NK-92 (cell line): Measurements from ENCODE around the gene WDR18.

Experiments used
- DNase-seq: peaks from one replicate; lab custom pipeline; 2025; ENCODE audit not compliant: unreplicated experiment; lab: John Stamatoyannopoulos, UW

WDR18 gene

DNA sequence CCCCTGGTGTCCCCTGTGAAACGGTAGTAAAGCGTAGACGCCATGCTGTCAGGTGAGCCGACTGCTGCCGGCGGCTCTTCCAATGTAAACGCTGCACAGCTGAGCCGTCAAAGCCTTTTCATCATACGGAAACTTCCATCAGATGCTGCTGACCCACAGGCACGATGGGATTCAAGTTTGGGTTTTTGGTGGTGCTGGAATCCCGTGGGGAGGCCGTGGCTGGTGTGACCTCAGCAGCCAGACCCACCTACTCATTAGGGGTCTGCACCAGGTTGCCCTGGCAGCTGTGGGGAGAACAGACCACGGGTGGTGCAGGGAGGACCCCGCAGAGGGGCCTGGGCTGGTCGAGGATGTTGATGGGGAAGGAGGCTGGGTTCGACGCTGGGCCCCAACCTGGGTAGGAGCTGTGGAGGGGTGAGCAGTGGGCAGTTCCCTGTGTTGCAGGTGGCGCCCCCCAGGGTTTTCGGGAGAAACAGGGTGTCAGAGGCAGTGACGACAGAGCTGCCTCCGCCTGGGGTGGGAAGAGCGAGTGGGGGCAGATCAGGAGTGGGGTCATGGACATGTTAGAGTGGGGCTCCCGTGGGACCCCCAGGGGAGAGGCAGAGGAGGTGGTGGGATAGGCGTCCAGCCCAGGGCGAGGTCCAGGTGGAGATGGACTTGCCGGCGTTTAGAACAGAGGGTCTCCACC is 22.7 kb downstream of the WDR18 start:
- no peak for DNase-seq

DNA sequence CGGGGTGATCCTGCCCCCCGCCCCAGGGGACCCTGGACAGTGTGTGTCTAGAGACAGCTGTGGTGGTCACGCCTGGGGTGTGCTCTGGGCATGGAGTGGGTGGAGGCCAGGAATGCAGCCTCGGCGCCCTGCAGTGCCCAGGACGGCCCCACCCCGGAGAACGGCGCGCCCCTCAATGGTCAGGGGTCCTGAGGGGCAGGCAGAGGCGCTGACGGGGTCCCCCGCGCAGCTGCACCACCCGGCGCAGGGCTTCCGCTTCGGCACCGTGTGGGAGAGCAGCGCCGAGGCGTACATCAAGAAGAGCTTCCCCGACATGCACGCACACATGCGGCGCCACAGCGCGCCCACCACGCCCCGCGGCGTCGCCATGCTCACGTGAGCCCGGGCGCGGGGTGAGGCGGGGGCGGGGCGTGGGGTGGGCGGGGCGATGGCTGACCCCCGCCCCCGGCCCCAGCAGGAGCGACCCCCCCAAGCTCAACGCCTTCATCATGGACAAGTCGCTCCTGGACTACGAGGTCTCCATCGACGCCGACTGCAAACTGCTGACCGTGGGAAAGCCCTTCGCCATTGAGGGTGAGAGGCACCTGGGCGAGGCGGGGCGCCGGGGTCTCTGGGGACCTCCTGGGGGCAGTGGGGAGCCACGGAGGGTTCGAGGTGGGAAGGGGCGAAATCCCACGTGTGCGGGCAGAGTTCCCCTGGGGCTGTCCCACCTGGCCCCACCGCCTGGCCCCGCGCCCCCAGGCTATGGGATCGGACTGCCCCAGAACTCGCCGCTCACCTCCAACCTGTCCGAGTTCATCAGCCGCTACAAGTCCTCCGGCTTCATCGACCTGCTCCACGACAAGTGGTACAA is 23.5 kb downstream of the WDR18 start:
- no peak for DNase-seq

DNA sequence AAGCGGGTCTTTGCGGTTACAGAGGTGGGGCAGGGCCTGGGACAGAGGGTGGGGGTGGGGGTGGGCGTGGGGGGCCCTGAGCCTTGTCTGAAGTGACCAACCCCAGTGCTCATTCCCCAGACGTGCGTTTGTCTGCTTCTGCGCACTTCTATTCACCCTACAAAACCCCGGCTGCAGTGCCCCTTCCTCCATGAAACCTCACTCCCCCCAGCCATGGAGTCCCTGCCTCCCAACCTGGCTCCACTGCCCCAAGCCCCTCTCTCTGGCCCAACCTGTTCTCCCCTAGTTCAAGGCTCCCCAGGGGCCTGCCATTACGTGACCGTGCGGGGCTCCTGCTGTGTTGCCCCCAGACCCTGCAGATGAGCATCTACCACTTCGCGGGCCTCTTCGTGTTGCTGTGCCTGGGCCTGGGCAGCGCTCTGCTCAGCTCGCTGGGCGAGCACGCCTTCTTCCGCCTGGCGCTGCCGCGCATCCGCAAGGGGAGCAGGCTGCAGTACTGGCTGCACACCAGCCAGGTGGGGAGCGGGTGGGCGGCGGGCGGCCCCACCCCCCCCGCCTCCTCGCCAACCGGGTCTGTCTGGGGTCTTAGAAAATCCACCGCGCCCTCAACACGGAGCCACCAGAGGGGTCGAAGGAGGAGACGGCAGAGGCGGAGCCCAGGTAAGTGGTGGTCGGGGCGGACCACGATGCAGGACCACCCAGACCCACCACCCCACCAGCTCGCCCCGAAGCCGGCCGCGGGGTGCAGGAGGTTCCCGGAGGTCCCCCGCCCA is 24.3 kb downstream of the WDR18 start:
- DNase-seq = no peak

DNA sequence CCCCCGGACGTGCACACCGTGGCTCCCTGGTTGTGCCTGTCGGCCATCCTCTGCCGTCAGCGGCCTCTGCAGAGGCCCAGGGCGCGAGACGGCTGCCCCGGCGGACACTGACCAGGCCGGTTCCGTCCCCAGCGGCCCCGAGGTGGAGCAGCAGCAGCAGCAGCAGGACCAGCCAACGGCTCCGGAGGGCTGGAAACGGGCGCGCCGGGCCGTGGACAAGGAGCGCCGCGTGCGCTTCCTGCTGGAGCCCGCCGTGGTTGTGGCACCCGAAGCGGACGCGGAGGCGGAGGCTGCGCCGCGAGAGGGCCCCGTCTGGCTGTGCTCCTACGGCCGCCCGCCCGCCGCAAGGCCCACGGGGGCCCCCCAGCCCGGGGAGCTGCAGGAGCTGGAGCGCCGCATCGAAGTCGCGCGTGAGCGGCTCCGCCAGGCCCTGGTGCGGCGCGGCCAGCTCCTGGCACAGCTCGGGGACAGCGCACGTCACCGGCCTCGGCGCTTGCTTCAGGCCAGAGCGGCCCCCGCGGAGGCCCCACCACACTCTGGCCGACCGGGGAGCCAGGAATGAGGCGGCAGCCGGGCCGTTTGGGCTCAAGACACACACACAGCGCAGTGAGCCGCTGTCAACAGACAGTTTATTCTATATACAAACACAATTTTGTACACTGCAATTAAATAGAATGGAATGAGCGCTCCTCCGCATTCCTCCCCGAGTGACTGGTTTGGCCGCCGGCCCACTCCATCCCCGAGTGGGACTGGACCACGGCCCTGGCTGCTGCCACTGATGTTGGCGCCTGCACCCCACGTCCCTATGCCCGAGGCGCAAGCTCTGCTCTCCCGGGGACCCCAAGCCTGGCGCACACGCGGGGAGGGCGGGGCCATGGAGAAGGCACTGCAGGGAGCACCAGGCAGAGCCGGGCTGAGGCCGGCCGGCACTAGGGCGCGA is 25.2 kb downstream of the WDR18 start:
- no peak for DNase-seq

DNA sequence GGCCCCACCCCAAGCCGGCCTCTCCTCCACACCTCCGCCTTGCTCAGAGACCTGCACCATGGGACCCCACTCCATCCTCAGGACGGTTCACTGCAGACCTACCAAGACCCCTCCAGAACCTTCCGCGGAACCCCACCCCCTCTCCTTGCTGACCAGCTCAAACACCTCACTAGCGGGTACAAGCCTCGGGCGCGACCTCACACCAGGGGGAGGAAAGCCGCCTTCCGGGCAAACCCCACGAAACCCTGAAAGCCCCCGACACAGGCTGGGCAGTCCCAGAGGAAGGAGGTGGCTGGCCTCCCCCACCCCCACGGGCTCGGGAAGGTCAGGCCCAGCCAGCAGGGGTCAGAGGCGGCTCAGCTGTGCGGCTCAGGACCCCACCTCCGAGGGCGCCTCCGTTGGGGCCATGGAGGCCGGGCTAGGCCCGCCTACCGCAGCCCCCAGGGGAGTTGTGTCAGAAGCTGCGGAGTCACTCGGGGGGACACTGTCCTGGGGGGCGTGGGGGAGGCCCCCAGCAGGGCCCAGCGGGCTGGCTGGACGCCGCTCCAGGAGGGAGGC is 25.9 kb downstream of the WDR18 start:
- no peak for DNase-seq

DNA sequence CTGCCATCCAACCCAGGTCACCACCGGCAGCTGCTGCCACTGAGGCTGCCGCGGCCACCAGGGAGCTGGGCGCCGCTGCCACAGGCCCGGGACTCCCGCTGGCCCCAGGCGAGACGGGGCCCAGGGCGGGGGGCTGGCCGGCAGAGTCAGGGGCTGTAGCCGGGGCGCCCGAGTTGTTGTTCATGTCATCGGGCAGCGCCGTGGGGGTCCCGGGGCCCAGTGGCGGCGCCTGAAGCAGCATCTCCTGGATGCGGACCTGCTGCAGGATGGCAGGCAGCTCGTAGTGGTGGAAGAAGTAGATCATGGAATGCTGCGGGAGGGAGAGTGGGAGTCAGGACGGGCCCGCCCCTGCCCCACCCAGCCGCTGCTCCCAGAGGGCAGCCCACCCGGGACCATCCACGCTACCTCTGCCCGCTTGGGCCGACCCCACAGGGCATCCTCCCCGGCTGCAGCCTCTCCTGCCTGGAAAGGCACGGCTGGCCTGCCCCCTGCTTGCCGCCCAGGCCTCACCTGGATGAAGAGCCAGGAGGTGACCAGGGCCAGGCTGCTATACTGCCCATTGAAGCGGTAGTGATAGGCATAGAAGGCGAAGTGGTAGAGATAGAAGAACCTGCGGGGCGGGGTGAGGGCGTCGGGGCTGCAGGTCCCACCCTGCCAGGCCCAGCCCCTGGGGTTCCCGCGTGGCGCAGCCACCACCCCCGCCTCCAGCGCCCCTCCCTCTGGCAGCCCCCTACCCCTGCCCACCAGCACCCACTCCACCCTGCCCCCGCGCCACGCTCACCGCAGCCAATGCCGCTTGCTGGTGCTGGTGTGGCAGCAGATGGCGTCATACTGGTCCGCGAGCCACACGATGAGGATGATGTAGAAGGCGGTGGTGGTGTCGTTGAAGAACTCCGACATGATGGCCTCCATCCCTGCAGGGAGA is 26.7 kb downstream of the WDR18 start:
- no peak for DNase-seq

DNA sequence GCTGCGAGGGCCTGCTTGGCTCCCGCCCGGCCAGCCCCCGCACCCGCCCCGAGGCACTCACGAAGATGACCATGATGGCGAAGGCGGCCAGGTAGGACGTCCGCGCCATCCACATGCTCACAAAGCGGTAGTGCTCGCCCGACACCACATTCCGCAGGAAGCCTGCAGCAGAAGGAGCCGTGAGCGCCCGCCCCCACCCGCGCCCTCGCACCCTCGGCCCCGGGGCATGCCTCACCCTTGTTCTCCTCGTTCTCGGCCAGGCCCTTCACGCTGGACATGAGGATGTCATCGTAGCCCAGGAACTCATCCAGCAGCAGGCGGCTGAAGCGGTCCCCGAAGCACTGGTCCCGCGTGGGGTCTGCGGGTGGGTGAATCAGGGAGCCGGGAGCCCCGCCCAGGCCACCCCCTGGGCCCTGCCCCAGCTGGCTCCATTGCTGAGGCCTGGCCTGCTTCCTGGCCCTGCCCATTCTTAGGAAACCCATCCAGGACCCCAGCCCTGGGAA is 27.7 kb downstream of the WDR18 start:
- no peak for DNase-seq

DNA sequence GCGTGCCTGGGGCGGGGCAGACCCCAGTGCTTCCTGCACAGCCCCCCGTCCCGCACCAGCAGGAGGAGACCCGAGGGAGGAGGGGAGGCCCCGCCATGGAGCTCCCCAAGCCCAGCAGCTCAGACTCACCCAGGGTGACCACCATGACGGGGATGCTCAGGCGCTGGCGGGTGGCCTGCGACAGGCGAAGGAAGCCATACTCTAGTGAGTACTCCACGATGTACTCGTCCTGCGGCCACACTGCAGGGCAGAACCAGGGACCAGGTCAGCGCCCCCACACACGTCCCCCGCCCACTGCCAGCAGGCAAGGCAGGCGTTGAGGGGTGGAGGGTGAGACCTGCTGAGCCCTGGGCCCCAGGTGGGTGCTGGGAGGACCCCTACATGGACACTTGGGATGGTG is 28.2 kb downstream of the WDR18 start:
- DNase-seq = no peak

DNA sequence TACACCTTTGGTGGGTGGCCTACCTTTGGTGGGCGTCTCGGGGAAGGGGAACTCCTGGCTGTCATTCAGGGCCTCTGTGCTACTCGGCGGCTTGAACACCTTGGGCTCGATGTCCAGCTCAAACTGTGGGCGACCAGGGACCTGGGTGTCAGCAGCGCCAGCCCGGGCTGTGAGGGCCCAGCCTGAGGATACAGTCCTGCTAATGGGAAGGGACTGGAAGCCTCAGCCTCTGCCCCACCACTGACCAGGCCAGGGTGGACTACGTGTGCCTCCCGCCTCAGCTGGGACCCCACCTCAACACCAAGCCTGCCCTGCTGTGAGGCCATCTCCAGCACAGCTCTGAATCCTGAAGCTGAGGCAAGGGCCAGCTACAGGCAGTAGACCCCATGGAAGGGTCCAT is 29.1 kb downstream of the WDR18 start:
- no peak for DNase-seq

DNA sequence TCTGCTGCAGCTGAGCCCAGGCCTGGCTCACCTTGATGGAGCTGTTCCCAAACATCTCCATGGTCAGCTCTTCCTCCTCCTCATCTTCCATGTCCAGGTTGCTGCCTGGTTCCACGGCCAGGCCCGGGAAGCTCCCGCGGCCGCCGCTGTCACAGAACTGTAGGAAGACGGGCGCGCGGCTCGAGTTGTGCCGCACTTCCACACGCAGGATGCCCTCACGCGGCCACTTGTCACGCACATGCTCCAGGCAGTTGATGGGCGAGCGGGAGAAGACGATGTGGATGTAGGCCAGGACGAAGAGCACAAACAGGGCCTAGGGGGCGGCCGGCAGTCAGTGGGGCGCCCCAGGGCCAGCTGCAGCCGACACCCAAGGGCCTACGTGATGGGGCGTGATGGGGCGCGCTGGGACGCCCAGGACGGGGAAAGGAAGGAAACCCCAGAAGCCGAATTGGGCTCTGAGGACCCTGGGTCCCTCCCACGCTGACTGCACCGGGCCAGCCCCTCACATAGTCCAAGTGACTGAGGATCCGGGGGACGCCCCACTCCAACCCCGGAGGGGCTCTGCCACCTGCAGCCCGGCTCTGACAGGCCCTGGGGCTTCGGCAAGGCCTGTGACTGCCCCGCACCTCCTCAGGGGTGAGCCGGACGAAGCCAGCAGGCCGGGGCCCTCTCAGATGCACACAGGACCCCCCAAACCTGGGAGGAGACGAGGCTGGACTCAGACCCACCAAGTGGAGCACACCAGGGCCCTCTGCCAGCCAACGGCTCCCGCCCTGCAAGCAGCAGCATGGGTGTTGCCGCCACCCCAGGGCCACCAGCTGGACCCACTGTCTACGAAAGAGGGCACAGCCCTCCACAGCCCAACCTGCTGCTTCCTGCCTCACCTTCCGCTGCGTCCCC is 30.3 kb downstream of the WDR18 start:
- no peak for DNase-seq

DNA sequence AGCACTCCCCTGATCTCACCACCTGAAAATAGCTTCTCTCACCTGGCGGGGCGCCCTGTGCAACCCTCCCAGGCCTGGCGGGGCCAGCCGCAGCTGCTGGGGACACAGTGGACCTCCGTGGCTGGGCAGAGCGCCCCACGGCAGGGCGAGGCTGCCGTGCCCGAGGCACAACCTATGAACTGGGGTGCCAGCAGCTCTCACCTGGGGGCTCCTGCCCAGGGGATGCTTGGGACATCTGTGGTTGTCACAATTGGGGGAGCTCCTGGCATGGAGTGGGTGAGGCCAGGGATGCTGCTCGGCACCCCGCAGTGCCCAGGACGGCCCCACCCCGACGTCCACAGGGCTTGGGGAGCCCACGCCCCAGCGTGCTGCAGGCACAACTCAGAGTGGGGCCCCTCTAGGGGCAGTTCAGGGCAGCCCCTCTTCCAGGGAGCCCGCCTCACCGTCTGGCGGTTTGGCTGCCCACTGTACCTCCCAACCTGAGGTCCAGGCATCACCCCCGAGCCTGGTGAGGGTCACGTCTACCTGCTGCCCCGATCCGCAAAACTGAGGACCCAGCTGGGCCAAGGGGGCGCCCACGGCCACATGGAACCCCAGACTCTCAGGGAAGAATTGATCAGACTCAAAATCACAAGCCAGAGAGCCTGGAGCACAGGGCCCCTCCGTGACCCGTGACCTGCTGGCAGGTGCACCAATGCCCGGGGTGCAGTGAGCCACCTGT is 31.1 kb downstream of the WDR18 start:
- no peak for DNase-seq

DNA sequence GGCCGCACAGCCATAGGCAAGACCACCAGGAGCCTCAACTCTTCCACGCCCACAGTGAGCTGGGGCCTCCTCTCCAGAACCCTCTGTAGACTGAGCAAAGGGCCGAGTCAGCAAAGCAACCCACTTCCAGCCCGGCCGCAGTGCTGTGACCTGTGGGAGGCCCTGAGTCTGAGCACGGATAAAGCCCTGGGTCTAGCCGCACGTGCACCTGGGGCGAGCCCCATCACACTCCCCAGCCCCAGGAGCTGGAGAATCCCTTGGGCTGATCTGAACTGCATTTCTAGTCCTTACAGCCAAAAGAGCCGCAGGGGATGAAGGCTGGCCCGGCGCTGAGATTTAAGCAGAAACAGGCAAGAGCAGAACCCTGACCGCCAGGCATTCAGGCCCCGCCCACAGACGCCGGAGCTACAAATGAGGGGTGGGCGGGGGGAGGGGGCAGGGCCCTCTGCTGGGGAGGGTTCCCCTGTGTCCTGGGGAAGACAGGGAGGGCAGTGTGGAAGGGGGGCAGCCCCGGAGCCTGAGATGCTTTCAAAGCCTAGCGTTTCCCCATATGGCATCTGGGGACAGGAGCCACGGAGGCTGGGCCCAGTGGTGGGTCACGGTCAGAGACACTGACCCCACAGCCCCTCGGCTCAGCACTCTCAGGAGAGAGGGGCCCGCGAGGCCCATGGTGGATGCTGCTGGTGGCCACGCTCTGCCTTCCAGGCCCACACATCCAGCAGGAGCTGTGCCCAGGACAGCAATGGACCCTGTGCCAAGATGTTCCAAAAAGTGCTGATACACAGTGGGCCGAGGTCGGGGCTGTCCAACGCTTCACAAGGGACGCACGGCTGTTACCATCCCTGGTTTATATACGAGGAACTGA is 31.9 kb downstream of the WDR18 start:
- DNase-seq = no peak

DNA sequence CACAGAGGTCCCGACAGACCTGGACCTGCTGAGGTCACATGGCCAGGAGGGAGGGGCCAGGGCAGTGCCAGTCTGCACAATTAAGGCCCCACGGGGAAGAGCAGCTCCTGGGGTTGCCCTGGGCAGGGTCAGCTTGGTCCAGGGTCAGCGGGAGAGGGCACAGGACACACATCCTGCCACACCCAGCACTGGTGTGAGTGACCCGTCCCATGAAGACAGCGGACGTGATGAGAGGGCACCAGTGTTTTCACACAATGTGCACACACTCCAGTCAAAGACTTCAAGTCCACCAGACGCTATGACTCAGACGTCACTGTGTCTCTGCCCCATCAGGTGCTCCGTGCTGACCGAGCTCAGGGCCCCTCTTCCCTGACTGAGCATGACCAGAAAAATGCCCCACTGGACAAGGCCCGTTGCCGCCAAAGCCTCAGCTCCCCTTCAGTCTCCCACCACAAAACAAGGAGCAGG is 32.5 kb downstream of the WDR18 start:
- no peak for DNase-seq

DNA sequence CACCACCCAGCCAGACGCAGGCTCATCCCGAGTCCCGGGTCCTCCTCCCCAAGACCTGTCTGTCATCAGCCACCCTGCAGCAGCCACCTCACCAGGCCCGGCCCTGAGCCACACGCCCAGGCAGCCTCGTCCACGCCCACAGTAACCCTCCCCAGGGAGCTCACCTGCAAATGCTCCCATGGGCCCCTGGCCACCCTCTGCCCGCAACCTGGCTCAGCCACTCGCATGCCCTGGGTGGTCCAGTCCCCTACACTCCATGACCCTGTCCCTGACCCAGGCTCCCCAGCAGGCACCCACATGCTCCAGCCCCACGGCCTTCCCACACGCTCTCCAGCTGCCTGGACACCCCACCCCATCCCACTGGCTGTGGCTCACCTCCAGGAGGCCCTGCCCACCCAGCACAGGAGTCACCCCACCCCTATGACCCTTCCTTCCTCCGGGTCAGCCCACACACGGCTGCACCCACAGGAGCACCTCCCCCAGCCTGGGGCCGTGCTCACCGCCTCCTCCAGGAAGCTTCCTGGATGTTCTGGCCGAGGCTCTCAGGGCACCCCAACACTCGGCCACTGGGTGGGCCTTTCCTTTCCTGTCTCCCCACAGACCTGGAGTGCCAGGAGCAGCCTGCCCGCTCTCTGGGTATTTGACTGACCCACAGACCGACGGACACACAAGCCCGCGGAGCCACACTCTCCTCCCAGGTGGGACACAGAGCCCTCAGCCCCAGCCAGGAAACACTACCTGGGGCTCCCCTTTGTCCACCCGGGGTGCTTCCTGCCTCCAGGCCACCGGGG is 33.2 kb downstream of the WDR18 start:
- DNase-seq = no peak

DNA sequence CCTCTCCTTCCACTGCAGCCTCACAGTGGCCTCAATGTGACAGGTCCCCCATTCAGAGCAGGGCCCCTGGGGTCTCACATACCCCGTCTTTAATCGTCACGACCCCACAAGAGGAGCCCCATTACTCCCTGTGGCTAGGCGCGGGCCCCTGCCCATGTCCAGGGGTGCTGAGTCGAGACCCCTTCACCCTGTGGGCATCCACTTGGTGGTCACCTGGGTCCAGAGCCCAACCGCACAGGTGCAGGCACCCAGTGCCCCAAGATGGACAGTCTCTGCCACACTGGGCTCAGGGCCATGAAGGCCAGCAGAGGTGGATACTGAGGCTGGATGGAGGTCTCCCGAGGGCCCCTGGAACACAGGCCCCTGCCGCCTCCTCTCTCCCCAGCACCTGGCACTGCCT is 33.8 kb downstream of the WDR18 start:
- no peak for DNase-seq

DNA sequence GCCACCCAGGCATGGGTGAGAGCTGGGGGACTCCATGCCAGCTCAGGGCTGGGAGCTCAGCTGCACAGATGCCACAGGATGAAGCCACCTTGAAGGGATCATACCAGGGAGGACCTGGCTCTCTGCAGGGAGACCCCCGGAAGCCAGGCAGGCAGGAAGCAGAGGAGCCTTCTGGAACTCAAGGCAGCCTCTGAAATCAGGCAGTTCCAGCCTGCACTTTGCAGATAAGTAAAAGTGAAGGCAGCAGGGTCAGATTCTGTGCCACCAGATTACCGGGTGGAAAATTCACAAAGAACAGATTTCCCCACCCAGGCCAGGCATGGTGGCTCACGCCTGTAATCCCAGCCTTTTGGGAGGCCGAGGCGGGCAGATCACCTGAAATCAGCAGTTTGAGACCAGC is 34.2 kb downstream of the WDR18 start:
- no peak for DNase-seq
